A673 (cell line): Measurements from ENCODE around the gene DOK4. TPM values are rescaled to one million over a fixed set of nuclear protein-coding genes. Genes with fewer than 3 reads are reported as not detected.

ENCODE experiments used
- BruUV-seq: library from RNA; stranded (reverse); fragments of 400-500 nt; replicated peaks from 2 replicates; lab custom pipeline; 2021; lab: Mats Ljungman, UMichigan
- CTCF ChIA-PET: fragments of 300-600 bp; sonication (Branson Sonifier 250); formaldehyde crosslinking; loops from one replicate; lab custom pipeline; 2022; ENCODE audit warnings: antibody characterized with exemption; lab: Charles Lee
- POLR2A ChIA-PET: fragments of 300-600 bp; sonication (Branson Sonifier 250); formaldehyde crosslinking; loops from one replicate; lab custom pipeline; 2022; ENCODE audit warnings: antibody characterized with exemption; ENCODE audit not compliant: low non-redundant PET; lab: Charles Lee
- DNase-seq: peaks from one replicate; pipeline ENCODE4 v3.0.0-alpha.2; 2015; ENCODE audit warnings: low spot score
- H3K27ac ChIP-seq: fragments of 200-600 bp; sonication (generic); 2 replicates; pipeline ENCODE4 v1.5.1; 2016; ENCODE audit warnings: mixed run types, low read depth, mild to moderate bottlenecking, mixed read lengths, antibody characterized with exemption, low read length; ENCODE audit not compliant: poor library complexity, severe bottlenecking
- H3K27me3 ChIP-seq: fragments of 200-600 bp; sonication (generic); replicated peaks from 2 replicates; pipeline ENCODE4 v1.6.1; 2017; ENCODE audit warnings: mixed run types, low read depth, mild to moderate bottlenecking, mixed read lengths, antibody characterized with exemption, low read length; ENCODE audit not compliant: insufficient read depth, poor library complexity
- H3K36me3 ChIP-seq: fragments of 200-600 bp; sonication (generic); 2 replicates; pipeline ENCODE4 v1.6.1; 2016; ENCODE audit warnings: mixed run types, mild to moderate bottlenecking, mixed read lengths, antibody characterized with exemption, low read length; ENCODE audit not compliant: insufficient read depth, poor library complexity, severe bottlenecking
- H3K4me1 ChIP-seq: fragments of 200-600 bp; sonication (generic); 2 replicates; pipeline ENCODE4 v1.6.1; 2017; ENCODE audit warnings: mixed run types, mild to moderate bottlenecking, mixed read lengths, antibody characterized with exemption, low read length; ENCODE audit not compliant: insufficient read depth, poor library complexity, severe bottlenecking
- H3K4me3 ChIP-seq: fragments of 200-600 bp; sonication (generic); 2 replicates; pipeline ENCODE4 v1.5.1; 2016; ENCODE audit warnings: low read depth, mixed run types, mild to moderate bottlenecking, mixed read lengths, low read length; ENCODE audit not compliant: poor library complexity, severe bottlenecking
- H3K9me3 ChIP-seq: fragments of 200-600 bp; sonication (generic); 2 replicates; pipeline ENCODE4 v1.6.1; 2016; ENCODE audit warnings: mixed run types, low read depth, mild to moderate bottlenecking, mixed read lengths, antibody characterized with exemption, low read length; ENCODE audit not compliant: poor library complexity, severe bottlenecking
- CTCF ChIP-seq: fragments of 300-800, 200-600 bp; sonication (generic); conservative IDR thresholded peaks from 2 replicates; pipeline ENCODE4 v1.5.1; 2017; ENCODE audit warnings: low read depth, mild to moderate bottlenecking, antibody characterized with exemption, low read length, moderate library complexity, mixed read lengths
- EZH2 ChIP-seq: fragments of 200-600 bp; sonication (generic); IDR thresholded peaks from 2 replicates; pipeline ENCODE4 v1.6.1; 2017; ENCODE audit warnings: borderline replicate concordance, low read depth, mild to moderate bottlenecking, mixed read lengths, antibody characterized with exemption, low read length; ENCODE audit not compliant: poor library complexity, severe bottlenecking
- intact Hi-C: fragments of 100-400 bp; cut with micrococcal nuclease; formaldehyde crosslinking; loops from one replicate; pipeline ENCODE4 v1.10.0; 2022; ENCODE audit not compliant: unreplicated experiment
- total RNA-seq: library from RNA; stranded (reverse); gene quantifications from 2 replicates; pipeline ENCODE4 v1.2.3, GENCODE V29; 2021

Gene DOK4
- total RNA-seq, 1 experiment from 2014 or later: 14.3 TPM

GRCh38 chr16:57473906-57474305 lies 12.4 kb downstream of the DOK4 start:
- H3K4me1 ChIP-seq: peaks cover 20% of the 10 kb centered on the region
- no peak overlapping the region for H3K4me3 ChIP-seq
- intact Hi-C loops: no loop called here
- BruUV-seq: no TSS peak
- H3K36me3 ChIP-seq: peaks cover 53% of the 10 kb centered on the region
- no peak for DNase-seq
- TF ChIP-seq EZH2 (no peak), CTCF (no peak)
- POLR2A ChIA-PET: no interaction called here
- H3K27me3 ChIP-seq: no peaks in the 10 kb centered on the region
- no peak overlapping the region for H3K27ac ChIP-seq
- H3K9me3 ChIP-seq: no peaks in the 10 kb centered on the region
- CTCF ChIA-PET: no interaction called here

GRCh38 chr16:57473176-57473840 lies 13.0 kb downstream of the DOK4 start:
- peaks cover 59% of the 10 kb centered on the region for H3K36me3 ChIP-seq
- H3K4me3 ChIP-seq: no peak overlapping the region
- ChIA-PET CTCF (interaction anchor here (1.0 kb wide), 1 partner anchor 11 kb away, joined by 3 read pairs; the partner anchor contains the start of gene POLR2C), POLR2A (no interaction called here)
- no peak for TF ChIP-seq CTCF
- no peak for TF ChIP-seq EZH2
- H3K9me3 ChIP-seq: no peaks in the 10 kb centered on the region
- H3K4me1 ChIP-seq: peaks cover 19% of the 10 kb centered on the region
- intact Hi-C loops: no loop called here
- BruUV-seq: no TSS peak
- peak overlapping the region; percentile 69 for H3K27ac ChIP-seq
- H3K27me3 ChIP-seq: no peaks in the 10 kb centered on the region
- DNase-seq: no peak

- no TSS peak for BruUV-seq
- CTCF ChIA-PET: interaction anchor here (1.0 kb wide), 1 partner anchor 10 kb away, joined by 3 read pairs; the partner anchor contains the start of gene POLR2C
- POLR2A ChIA-PET: no interaction called here
- H3K36me3 ChIP-seq: peaks cover 63% of the 10 kb centered on the region
- peak; percentile 72 for DNase-seq
- H3K27me3 ChIP-seq: no peaks in the 10 kb centered on the region
- no peak overlapping the region for H3K4me3 ChIP-seq
- H3K4me1 ChIP-seq: peaks cover 19% of the 10 kb centered on the region
- intact Hi-C loops: no loop called here
- H3K27ac ChIP-seq: peak overlapping the region; percentile 69
- H3K9me3 ChIP-seq: no peaks in the 10 kb centered on the region
- no peak for TF ChIP-seq EZH2
- no peak for TF ChIP-seq CTCF
Measured at GRCh38 chr16:57472665-57473060, 13.6 kb downstream of the DOK4 start.
